Natural killer cell (primary cell): ENCODE results near the gene IL1RAP. TPM values are rescaled to one million over a fixed set of nuclear protein-coding genes. Genes with fewer than 3 reads are reported as not detected.

Experiments used
- ATAC-seq, 3 donors: fragments of 150-1000 bp in 2 of 3; fragments of 200-7000 bp in 1 of 3; cut with Tn5 transposase; 1 replicate in 1 of 3; 2 replicates in 2 of 3; pipeline ENCODE4 v1.10.0; 2021; ENCODE audit warnings: mild to moderate bottlenecking in 2 of 3, moderate library complexity in 2 of 3
- DNase-seq, 2 donors: peaks; one replicate each; pipeline versions ENCODE4 v3.0.0 to v3.0.0-alpha.2; 2013 to 2021; ENCODE audit warnings: mixed read lengths in 1 of 2
- H3K27ac ChIP-seq: one replicate; pipeline ENCODE4 v1.5.1; 2013; ENCODE audit warnings: mild to moderate bottlenecking, low read length
- H3K27me3 ChIP-seq: one replicate; pipeline ENCODE4 v1.6.1; 2013; ENCODE audit warnings: low read length; ENCODE audit not compliant: control insufficient read depth, insufficient read depth
- H3K36me3 ChIP-seq: one replicate; pipeline ENCODE4 v1.6.1; 2013; ENCODE audit warnings: low read length; ENCODE audit not compliant: control insufficient read depth, insufficient read depth
- H3K4me1 ChIP-seq: one replicate; pipeline ENCODE4 v1.6.1; 2013; ENCODE audit warnings: low read length; ENCODE audit not compliant: control insufficient read depth, insufficient read depth
- H3K4me3 ChIP-seq: one replicate; pipeline ENCODE4 v1.5.1; 2013; ENCODE audit warnings: low read length
- H3K9me3 ChIP-seq: one replicate; pipeline ENCODE4 v1.6.1; 2013; ENCODE audit warnings: low read length; ENCODE audit not compliant: control insufficient read depth, insufficient read depth
- H3K27ac Mint-ChIP-seq, 2 donors: one replicate each; pipeline ENCODE4 v1.8.0; 2022; ENCODE audit warnings: mild to moderate bottlenecking in 2 of 2, mixed read lengths in 2 of 2, moderate library complexity in 1 of 2
- H3K27me3 Mint-ChIP-seq, 2 donors: one replicate each; pipeline ENCODE4 v1.8.0; 2022; ENCODE audit warnings: low read depth in 2 of 2, mixed read lengths in 2 of 2
- H3K36me3 Mint-ChIP-seq: one replicate; pipeline ENCODE4 v1.8.0; 2022; ENCODE audit warnings: mixed read lengths
- H3K4me1 Mint-ChIP-seq, 2 donors: one replicate each; pipeline ENCODE4 v1.8.0; 2022; ENCODE audit warnings: mixed read lengths in 2 of 2
- H3K4me3 Mint-ChIP-seq: one replicate; pipeline ENCODE4 v1.8.0; 2022; ENCODE audit warnings: mild to moderate bottlenecking, moderate library complexity, mixed read lengths
- H3K9me3 Mint-ChIP-seq, 2 donors: one replicate each; pipeline ENCODE4 v1.8.0; 2022; ENCODE audit warnings: mixed read lengths in 2 of 2
- WGBS: methylation state at CpG from one replicate; pipeline ENCODE4 v1.1.7; 2013; ENCODE audit warnings: missing lambda C conversion rate; ENCODE audit not compliant: insufficient coverage; 5-methylcytosine and 5-hydroxymethylcytosine counted together
- intact Hi-C: fragments of 100-400 bp; cut with micrococcal nuclease; formaldehyde crosslinking; loops from one replicate; pipeline ENCODE4 v1.14.2; 2022
- total RNA-seq, 4 donors: library from RNA; stranded (reverse); fragments of 120-200 nt in 1 of 4; gene quantifications; one replicate each; pipeline versions ENCODE4 v1.2.3 to v1.2.4, GENCODE V29; 2013 to 2022
- TF ChIP-seq, protein P1 (sequence below): fragments of 200-600 bp; IDR thresholded peaks from one replicate; pipeline ENCODE4 v1.8.0; 2022; ENCODE audit warnings: antibody characterized with exemption

Gene IL1RAP
- total RNA-seq, 3 donors from 2014 or later (not counting 1 experiment from before 2014, with no cell fraction given), result 11.4 to 19.8 (median 15.1) TPM

DNA sequence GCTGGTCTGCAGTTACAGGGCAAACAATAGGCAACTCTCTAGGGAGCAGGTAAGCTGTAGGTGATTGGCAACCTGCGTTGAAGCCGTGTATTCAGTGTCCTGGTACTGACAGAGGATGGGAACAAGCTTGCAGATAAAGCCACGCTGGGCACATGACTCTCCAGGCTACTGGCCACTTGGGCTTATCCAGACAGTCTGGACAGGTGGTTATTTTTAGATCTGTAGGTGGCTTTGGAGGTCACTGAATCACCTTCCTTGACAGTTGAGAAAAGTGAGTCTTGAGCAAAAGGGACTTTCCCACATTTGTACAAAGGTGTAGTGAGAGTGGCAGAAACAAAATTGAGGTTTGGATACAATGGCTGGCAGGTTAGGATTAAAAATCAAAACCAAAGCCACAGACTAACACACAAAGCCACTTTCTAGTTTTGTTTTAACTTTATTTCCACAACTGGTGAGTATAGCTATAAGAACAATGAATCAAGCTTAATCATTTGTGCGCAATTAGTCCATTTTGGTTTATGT, 22.3 kb upstream of the IL1RAP start:
- no peak for ATAC-seq

DNA sequence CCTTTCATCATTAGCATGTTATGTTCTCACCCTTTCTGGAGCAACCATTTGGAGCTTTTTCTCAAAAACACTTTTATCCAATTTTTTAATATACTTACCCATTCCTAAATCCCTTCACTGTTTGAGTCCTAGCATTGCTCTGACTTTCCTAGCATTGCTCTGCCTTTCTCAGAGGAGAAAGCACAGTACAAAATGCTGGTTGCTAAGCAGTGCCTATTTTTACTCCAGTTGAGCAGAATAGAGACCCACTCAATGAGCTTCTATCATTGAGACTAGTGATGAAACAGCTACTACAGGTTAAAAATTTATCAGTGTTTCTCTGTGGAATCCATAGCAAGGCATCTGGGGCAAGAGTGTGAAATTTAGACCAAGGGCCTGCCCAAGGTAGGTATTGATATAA, 21.8 kb upstream of the IL1RAP start:
- Mint-ChIP-seq H3K27me3 (peaks cover 24 to 64% of the 10 kb centered on the region in 2 donors), H3K4me3 (no peak overlapping the region), H3K9me3 (no peaks in the 10 kb centered on the region), H3K4me1 (no peaks in the 10 kb centered on the region), H3K27ac (no peak overlapping the region), H3K36me3 (no peaks in the 10 kb centered on the region)
- Histone ChIP-seq H3K4me1 (no peaks in the 10 kb centered on the region), H3K27me3 (peaks cover 2% of the 10 kb centered on the region), H3K4me3 (no peak overlapping the region), H3K9me3 (no peaks in the 10 kb centered on the region), H3K36me3 (no peaks in the 10 kb centered on the region), H3K27ac (no peak overlapping the region)
- ATAC-seq (no peak), DNase-seq (no peak)
- intact Hi-C loops, result no loop called here
- TF ChIP-seq, protein P1, sequence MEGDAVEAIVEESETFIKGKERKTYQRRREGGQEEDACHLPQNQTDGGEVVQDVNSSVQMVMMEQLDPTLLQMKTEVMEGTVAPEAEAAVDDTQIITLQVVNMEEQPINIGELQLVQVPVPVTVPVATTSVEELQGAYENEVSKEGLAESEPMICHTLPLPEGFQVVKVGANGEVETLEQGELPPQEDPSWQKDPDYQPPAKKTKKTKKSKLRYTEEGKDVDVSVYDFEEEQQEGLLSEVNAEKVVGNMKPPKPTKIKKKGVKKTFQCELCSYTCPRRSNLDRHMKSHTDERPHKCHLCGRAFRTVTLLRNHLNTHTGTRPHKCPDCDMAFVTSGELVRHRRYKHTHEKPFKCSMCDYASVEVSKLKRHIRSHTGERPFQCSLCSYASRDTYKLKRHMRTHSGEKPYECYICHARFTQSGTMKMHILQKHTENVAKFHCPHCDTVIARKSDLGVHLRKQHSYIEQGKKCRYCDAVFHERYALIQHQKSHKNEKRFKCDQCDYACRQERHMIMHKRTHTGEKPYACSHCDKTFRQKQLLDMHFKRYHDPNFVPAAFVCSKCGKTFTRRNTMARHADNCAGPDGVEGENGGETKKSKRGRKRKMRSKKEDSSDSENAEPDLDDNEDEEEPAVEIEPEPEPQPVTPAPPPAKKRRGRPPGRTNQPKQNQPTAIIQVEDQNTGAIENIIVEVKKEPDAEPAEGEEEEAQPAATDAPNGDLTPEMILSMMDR, result no peak

More for the DNA sequence above, 22.3 kb upstream of the IL1RAP start:
- H3K4me1 ChIP-seq, result no peaks in the 10 kb centered on the region
- Mint-ChIP-seq H3K9me3 (no peaks in the 10 kb centered on the region), H3K36me3 (no peaks in the 10 kb centered on the region), H3K4me3 (no peak overlapping the region), H3K27ac (no peak overlapping the region), H3K27me3 (peaks cover 20 to 59% of the 10 kb centered on the region in 2 donors), H3K4me1 (no peaks in the 10 kb centered on the region)
- H3K27ac ChIP-seq, result no peak overlapping the region
- TF ChIP-seq, protein P1, result no peak
- no peaks in the 10 kb centered on the region for H3K9me3 ChIP-seq
- no peak overlapping the region for H3K4me3 ChIP-seq
- 77% methylated on average over 4 of the region's 4 CpGs for WGBS
- intact Hi-C loops, result no loop called here
- DNase-seq, result no peak
- H3K36me3 ChIP-seq, result no peaks in the 10 kb centered on the region
- H3K27me3 ChIP-seq, result no peaks in the 10 kb centered on the region

DNA sequence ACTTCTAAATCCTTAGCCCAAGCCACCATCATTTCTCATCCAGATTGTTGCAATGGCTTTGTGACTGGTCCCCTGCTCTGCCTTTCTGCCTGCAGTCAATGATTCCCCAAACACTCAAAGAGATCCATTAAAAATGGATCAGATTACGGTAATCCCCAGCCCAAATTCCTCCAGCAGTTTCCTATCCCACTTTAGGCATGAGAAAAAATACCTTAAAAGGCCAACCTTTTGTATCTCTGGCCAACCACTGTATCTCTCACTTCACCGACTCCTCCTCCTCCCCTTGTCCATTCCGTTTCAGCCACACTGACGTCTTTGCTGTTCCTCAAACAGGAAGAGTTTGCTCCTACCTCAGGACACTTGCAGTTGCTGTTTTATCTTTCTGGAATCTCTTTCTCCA, 20.9 kb upstream of the IL1RAP start:
- 83% methylated on average over 4 of the region's 4 CpGs for WGBS
- no peak overlapping the region for H3K4me3 Mint-ChIP-seq
- Histone ChIP-seq H3K9me3 (no peaks in the 10 kb centered on the region), H3K27ac (no peak overlapping the region), H3K36me3 (no peaks in the 10 kb centered on the region), H3K4me1 (no peaks in the 10 kb centered on the region), H3K4me3 (no peak overlapping the region), H3K27me3 (peaks cover 2% of the 10 kb centered on the region)
- H3K4me1 Mint-ChIP-seq, result no peaks in the 10 kb centered on the region
- H3K9me3 Mint-ChIP-seq, result no peaks in the 10 kb centered on the region
- ATAC-seq (no peak), DNase-seq (no peak)
- no peaks in the 10 kb centered on the region for H3K36me3 Mint-ChIP-seq
- TF ChIP-seq, protein P1, result no peak
- no peak overlapping the region for H3K27ac Mint-ChIP-seq
- H3K27me3 Mint-ChIP-seq, result peaks cover 24 to 67% of the 10 kb centered on the region in 2 donors
- intact Hi-C loops, result no loop called here

DNA sequence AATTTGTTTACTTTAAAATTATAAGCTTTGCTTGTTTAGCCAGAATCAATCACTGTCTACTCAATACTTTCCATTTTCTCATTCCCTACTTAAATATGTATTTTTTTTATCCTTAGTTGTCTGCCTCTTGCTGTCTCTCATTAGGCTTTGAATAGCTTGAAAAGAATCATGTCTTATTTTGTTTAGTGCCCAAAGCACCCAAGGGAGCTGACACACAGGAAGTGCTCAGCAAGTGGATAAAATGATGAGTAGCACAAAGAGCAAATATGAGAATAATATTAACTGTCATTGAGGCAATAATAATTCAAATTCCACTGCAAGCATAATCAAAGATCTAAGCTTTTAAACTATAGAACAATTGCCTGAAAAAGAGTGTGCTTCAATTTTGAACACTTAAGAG, 19.0 kb upstream of the IL1RAP start:
- Mint-ChIP-seq H3K36me3 (no peaks in the 10 kb centered on the region), H3K27ac (no peak overlapping the region), H3K9me3 (no peaks in the 10 kb centered on the region), H3K27me3 (peaks cover 16 to 63% of the 10 kb centered on the region in 2 donors), H3K4me3 (no peak overlapping the region), H3K4me1 (no peaks in the 10 kb centered on the region)
- Histone ChIP-seq H3K27me3 (peaks cover 8% of the 10 kb centered on the region), H3K4me1 (no peaks in the 10 kb centered on the region), H3K27ac (no peak overlapping the region), H3K36me3 (no peaks in the 10 kb centered on the region), H3K4me3 (no peak overlapping the region), H3K9me3 (no peaks in the 10 kb centered on the region)
- DNase-seq (no peak), ATAC-seq (no peak)
- TF ChIP-seq, protein P1, result no peak
- intact Hi-C loops, result no loop called here
